HEK293 (cell line): ENCODE results near the gene TIAM2.

Source experiments
- EGR2 ChIP-seq: fragments of 450-650 bp; formaldehyde crosslinking; IDR thresholded peaks from 2 replicates; pipeline ENCODE4 v1.5.1; 2016; ENCODE audit warnings: low read depth, missing biosample characterization, missing genetic modification characterization
- KLF17 ChIP-seq: fragments of 450-650 bp; formaldehyde crosslinking; IDR thresholded peaks from 2 replicates; pipeline ENCODE4 v1.5.1; 2016; ENCODE audit warnings: missing biosample characterization, missing genetic modification characterization
- MZF1 ChIP-seq: fragments of 450-650 bp; formaldehyde crosslinking; IDR thresholded peaks from 2 replicates; pipeline ENCODE4 v1.5.1; 2017; ENCODE audit warnings: missing biosample characterization, missing genetic modification characterization, borderline replicate concordance
- OSR2 ChIP-seq: fragments of 450-650 bp; formaldehyde crosslinking; IDR thresholded peaks from 2 replicates; pipeline ENCODE4 v1.5.1; 2016; ENCODE audit warnings: missing biosample characterization, missing genetic modification characterization
- SP7 ChIP-seq: fragments of 450-650 bp; formaldehyde crosslinking; IDR thresholded peaks from 2 replicates; pipeline ENCODE4 v1.5.1; 2016; ENCODE audit warnings: missing biosample characterization, missing genetic modification characterization
- ZBTB44 ChIP-seq: fragments of 450-650 bp; IDR thresholded peaks from 2 replicates; pipeline ENCODE4 v1.5.1; 2018; ENCODE audit warnings: missing biosample characterization, mild to moderate bottlenecking, missing genetic modification characterization
- ZBTB8A ChIP-seq: fragments of 450-650 bp; formaldehyde crosslinking; IDR thresholded peaks from 2 replicates; pipeline ENCODE4 v1.5.1; 2016; ENCODE audit warnings: missing biosample characterization, missing genetic modification characterization
- ZEB2 ChIP-seq: fragments of 450-650 bp; formaldehyde crosslinking; IDR thresholded peaks from 2 replicates; pipeline ENCODE4 v1.5.1; 2016; ENCODE audit warnings: missing biosample characterization, missing genetic modification characterization
- ZFP3 ChIP-seq: fragments of 450-650 bp; formaldehyde crosslinking; IDR thresholded peaks from 2 replicates; pipeline ENCODE4 v1.5.1; 2016; ENCODE audit warnings: low read depth, missing biosample characterization, missing genetic modification characterization
- ZNF148 ChIP-seq: fragments of 450-650 bp; formaldehyde crosslinking; IDR thresholded peaks from 2 replicates; pipeline ENCODE4 v1.5.0; 2017; ENCODE audit warnings: missing biosample characterization, missing genetic modification characterization, borderline replicate concordance
- ZNF169 ChIP-seq: fragments of 450-650 bp; formaldehyde crosslinking; IDR thresholded peaks from 2 replicates; pipeline ENCODE4 v1.5.1; 2016; ENCODE audit warnings: missing biosample characterization, missing genetic modification characterization
- ZNF175 ChIP-seq: fragments of 450-650 bp; formaldehyde crosslinking; IDR thresholded peaks from 2 replicates; pipeline ENCODE4 v1.5.1; 2016; ENCODE audit warnings: missing biosample characterization, missing genetic modification characterization
- ZNF18 ChIP-seq: fragments of 450-650 bp; formaldehyde crosslinking; IDR thresholded peaks from 2 replicates; pipeline ENCODE4 v1.5.1; 2016; ENCODE audit warnings: missing biosample characterization, missing genetic modification characterization
- ZNF280C ChIP-seq: fragments of 450-650 bp; formaldehyde crosslinking; IDR thresholded peaks from 2 replicates; pipeline ENCODE4 v1.5.1; 2016; ENCODE audit warnings: missing biosample characterization, missing genetic modification characterization
- ZNF302 ChIP-seq: fragments of 450-650 bp; formaldehyde crosslinking; IDR thresholded peaks from 2 replicates; pipeline ENCODE4 v1.5.1; 2016; ENCODE audit warnings: missing biosample characterization, missing genetic modification characterization, low read depth
- ZNF449 ChIP-seq: fragments of 450-650 bp; formaldehyde crosslinking; IDR thresholded peaks from 2 replicates; pipeline ENCODE4 v1.5.1; 2017; ENCODE audit warnings: missing biosample characterization, mild to moderate bottlenecking, missing genetic modification characterization, moderate library complexity
- ZNF473 ChIP-seq: fragments of 450-650 bp; formaldehyde crosslinking; IDR thresholded peaks from 2 replicates; pipeline ENCODE4 v1.5.1; 2017; ENCODE audit warnings: missing biosample characterization, missing genetic modification characterization
- ZNF488 ChIP-seq: fragments of 450-650 bp; formaldehyde crosslinking; IDR thresholded peaks from 2 replicates; pipeline ENCODE4 v1.5.1; 2016; ENCODE audit warnings: missing biosample characterization, missing genetic modification characterization
- ZNF510 ChIP-seq: fragments of 450-650 bp; formaldehyde crosslinking; IDR thresholded peaks from 2 replicates; pipeline ENCODE4 v1.5.1; 2018; ENCODE audit warnings: mild to moderate bottlenecking, missing genetic modification characterization, missing biosample characterization; ENCODE audit not compliant: insufficient replicate concordance
- ZNF521 ChIP-seq: fragments of 450-650 bp; formaldehyde crosslinking; IDR thresholded peaks from 2 replicates; pipeline ENCODE4 v1.5.1; 2017; ENCODE audit warnings: missing biosample characterization, mild to moderate bottlenecking, missing genetic modification characterization
- ZNF530 ChIP-seq: fragments of 450-650 bp; formaldehyde crosslinking; IDR thresholded peaks from 2 replicates; pipeline ENCODE4 v1.5.1; 2016; ENCODE audit warnings: low read depth, missing biosample characterization, missing genetic modification characterization
- ZNF580 ChIP-seq: fragments of 450-650 bp; formaldehyde crosslinking; IDR thresholded peaks from 2 replicates; pipeline ENCODE4 v1.5.1; 2016; ENCODE audit warnings: missing biosample characterization, missing genetic modification characterization
- ZNF585B ChIP-seq: fragments of 450-650 bp; formaldehyde crosslinking; IDR thresholded peaks from 2 replicates; pipeline ENCODE4 v1.5.1; 2016; ENCODE audit warnings: missing biosample characterization, missing genetic modification characterization
- ZNF600 ChIP-seq: fragments of 450-650 bp; formaldehyde crosslinking; IDR thresholded peaks from 2 replicates; pipeline ENCODE4 v1.5.1; 2016; ENCODE audit warnings: missing biosample characterization, missing genetic modification characterization
- ZNF629 ChIP-seq: fragments of 450-650 bp; formaldehyde crosslinking; IDR thresholded peaks from 2 replicates; pipeline ENCODE4 v1.5.1; 2017; ENCODE audit warnings: missing biosample characterization, missing genetic modification characterization
- ZNF658 ChIP-seq: fragments of 450-650 bp; formaldehyde crosslinking; IDR thresholded peaks from 2 replicates; pipeline ENCODE4; 2016; ENCODE audit warnings: missing biosample characterization, missing genetic modification characterization
- ZNF660 ChIP-seq: fragments of 450-650 bp; IDR thresholded peaks from 2 replicates; pipeline ENCODE4 v1.5.1; 2018; ENCODE audit warnings: missing biosample characterization, mild to moderate bottlenecking, missing genetic modification characterization
- ZNF701 ChIP-seq: fragments of 450-650 bp; formaldehyde crosslinking; IDR thresholded peaks from 2 replicates; pipeline ENCODE4 v1.5.1; 2016; ENCODE audit warnings: missing biosample characterization, missing genetic modification characterization

Gene TIAM2

GRCh38 chr6:155174576-155175211 lies 179.6 kb downstream of the TIAM2 start (continued):
- TF ChIP-seq ZNF600 (tag by site-specific recombination) (peak; percentile 56), ZNF580 (tag by site-specific recombination) (0 out of 2 replicates have a peak, but pooled peaks have one; percentile 36), EGR2 (tag by site-specific recombination) (no peak), SP7 (tag by site-specific recombination) (peak; percentile 95), ZNF521 (tag by site-specific recombination) (no peak), ZNF449 (tag by site-specific recombination) (no peak), ZNF585B (tag by site-specific recombination) (no peak), ZNF510 (no peak), ZNF280C (tag by site-specific recombination) (no peak), ZNF473 (tag by site-specific recombination) (no peak), ZBTB44 (tag by site-specific recombination) (no peak), ZNF701 (tag by site-specific recombination) (no peak), ZEB2 (tag by site-specific recombination) (peak; percentile 55; the same call in 1 of the 2 replicates), ZNF660 (tag by site-specific recombination) (peak; percentile 69; the same call in 1 of the 2 replicates), ZNF148 (tag by site-specific recombination) (no peak), ZNF530 (tag by site-specific recombination) (no peak), ZFP3 (tag by site-specific recombination) (no peak), ZNF488 (tag by site-specific recombination) (no peak), ZNF658 (no peak), ZNF175 (tag by site-specific recombination) (no peak), ZNF629 (peak; percentile 56), OSR2 (tag by site-specific recombination) (peak; percentile 40; the same call in 1 of the 2 replicates), ZBTB8A (tag by site-specific recombination) (no peak), ZNF302 (tag by site-specific recombination) (no peak), ZNF169 (tag by site-specific recombination) (peak; percentile 70; the same call in 1 of the 2 replicates), KLF17 (tag by site-specific recombination) (no peak), MZF1 (tag by site-specific recombination) (no peak), ZNF18 (tag by site-specific recombination) (peak; percentile 88)
